Liver (tissue), 9 donors: ENCODE measurements around the gene SCRG1. TPM values are rescaled to one million over a fixed set of nuclear protein-coding genes. Genes with fewer than 3 reads are reported as not detected.

Source experiments
- DNase-seq: peaks from one replicate; pipeline ENCODE4 v3.0.0-alpha.2; 2017; ENCODE audit warnings: low spot score
- H3K27ac ChIP-seq, 2 donors: one replicate each; pipeline ENCODE4 v1.7.0; 2013; ENCODE audit warnings: inconsistent platforms in 2 of 2, low read length in 2 of 2, control low read depth in 1 of 2, low read depth in 1 of 2, mild to moderate bottlenecking in 1 of 2
- H3K27me3 ChIP-seq, 4 donors: one replicate each; pipeline versions ENCODE4 v1.6.1 to v1.7.0; 2013; ENCODE audit warnings: low read length in 3 of 4, inconsistent platforms in 1 of 4, mild to moderate bottlenecking in 1 of 4, moderate library complexity in 1 of 4; ENCODE audit not compliant: control insufficient read depth in 4 of 4, insufficient read depth in 4 of 4
- H3K36me3 ChIP-seq, 4 donors: one replicate each; pipeline versions ENCODE4 v1.6.1 to v1.7.0; 2013; ENCODE audit warnings: low read length in 3 of 4, mild to moderate bottlenecking in 3 of 4, low read depth in 1 of 4, moderate library complexity in 1 of 4; ENCODE audit not compliant: control insufficient read depth in 4 of 4, insufficient read depth in 3 of 4
- H3K4me1 ChIP-seq, 4 donors: one replicate each; pipeline versions ENCODE4 v1.6.1 to v1.7.0; 2013; ENCODE audit warnings: low read length in 3 of 4, mild to moderate bottlenecking in 3 of 4, moderate library complexity in 1 of 4; ENCODE audit not compliant: control insufficient read depth in 4 of 4, insufficient read depth in 4 of 4
- H3K4me3 ChIP-seq, 3 donors: one replicate each; pipeline versions ENCODE4 v1.6.1 to v1.7.0; 2013; ENCODE audit warnings: low read length in 3 of 3, control low read depth in 1 of 3, low read depth in 1 of 3, mild to moderate bottlenecking in 1 of 3
- H3K9ac ChIP-seq, 2 donors: one replicate each; pipeline ENCODE4 v1.7.0; 2013; ENCODE audit warnings: low read length in 2 of 2, mild to moderate bottlenecking in 2 of 2, moderate library complexity in 2 of 2, control low read depth in 1 of 2, low read depth in 1 of 2
- H3K9me3 ChIP-seq, 4 donors: one replicate each; pipeline versions ENCODE4 v1.6.1 to v1.7.0; 2013; ENCODE audit warnings: low read length in 3 of 4; ENCODE audit not compliant: control insufficient read depth in 4 of 4
- ATF3 ChIP-seq: IDR thresholded peaks from 2 replicates; pipeline ENCODE4 v1.6.1; 2016; ENCODE audit warnings: antibody characterized with exemption
- CTCF ChIP-seq: fragments of 150-350 bp; IDR thresholded peaks from 2 replicates; pipeline ENCODE4 v1.5.1; 2017; ENCODE audit warnings: improper control_type of control experiment, low read depth, low read length; ENCODE audit not compliant: missing input control
- EGR1 ChIP-seq, 2 donors: IDR thresholded peaks; 2 replicates each; pipeline ENCODE4 v1.6.1; 2016 to 2018; ENCODE audit warnings: antibody characterized with exemption in 2 of 2, low read depth in 2 of 2
- FOXA1 ChIP-seq: IDR thresholded peaks from 2 replicates; pipeline ENCODE4 v1.6.1; 2016; ENCODE audit warnings: antibody characterized with exemption
- FOXA2 ChIP-seq: IDR thresholded peaks from 2 replicates; pipeline ENCODE4 v1.6.1; 2016; ENCODE audit warnings: antibody characterized with exemption
- GABPA ChIP-seq, 2 donors: IDR thresholded peaks in 1 of 2; conservative IDR thresholded peaks in 1 of 2; 2 replicates each; pipeline ENCODE4 v1.6.1; 2016; ENCODE audit warnings: antibody characterized with exemption in 2 of 2, mild to moderate bottlenecking in 1 of 2, moderate library complexity in 1 of 2
- HNF4A ChIP-seq, 2 donors: conservative IDR thresholded peaks; 2 replicates each; pipeline ENCODE4 v1.6.1; 2016; ENCODE audit warnings: antibody characterized with exemption in 2 of 2, mild to moderate bottlenecking in 2 of 2
- HNF4G ChIP-seq: IDR thresholded peaks from 2 replicates; pipeline ENCODE4 v1.6.1; 2016; ENCODE audit warnings: antibody characterized with exemption
- JUND ChIP-seq, 2 donors: IDR thresholded peaks; 2 replicates each; pipeline ENCODE4 v1.6.1; 2016; ENCODE audit warnings: antibody characterized with exemption in 2 of 2
- RAD21 ChIP-seq, 2 donors: IDR thresholded peaks; 2 replicates each; pipeline ENCODE4 v1.6.1; 2016; ENCODE audit warnings: antibody characterized with exemption in 2 of 2, mild to moderate bottlenecking in 2 of 2
- RXRA ChIP-seq, 2 donors: IDR thresholded peaks; 2 replicates each; pipeline ENCODE4 v1.6.1; 2017 to 2018; ENCODE audit warnings: antibody characterized with exemption in 2 of 2, mild to moderate bottlenecking in 1 of 2
- SP1 ChIP-seq: IDR thresholded peaks from 2 replicates; pipeline ENCODE4 v1.6.1; 2018; ENCODE audit warnings: antibody characterized with exemption, mild to moderate bottlenecking
- TAF1 ChIP-seq: conservative IDR thresholded peaks from 2 replicates; pipeline ENCODE4 v1.6.1; 2016; ENCODE audit warnings: antibody characterized with exemption, mild to moderate bottlenecking
- YY1 ChIP-seq: IDR thresholded peaks from 2 replicates; pipeline ENCODE4 v1.6.1; 2016; ENCODE audit warnings: antibody characterized with exemption, mild to moderate bottlenecking
- ZBTB33 ChIP-seq: IDR thresholded peaks from 2 replicates; pipeline ENCODE4 v1.6.1; 2016; ENCODE audit warnings: antibody characterized with exemption
- WGBS: extraction: QIAGEN DNeasy Blood & Tissue Kit; methylation state at CpG from one replicate; pipeline ENCODE4 v1.1.7; 2013; 5-methylcytosine and 5-hydroxymethylcytosine counted together
- polyA plus RNA-seq, 2 donors: library from polyadenylated mRNA; stranded (reverse) in 1 of 2; unstranded in 1 of 2; fragments of 200-250 nt in 1 of 2; fragments of >200 nt in 1 of 2; fragmentation: Nextera tagmentation in 1 of 2; extraction: Ambion mirVana in 1 of 2; gene quantifications; one replicate each; pipeline versions ENCODE4 v1.2.1 to v1.2.3, GENCODE V29; 2013 to 2015
- total RNA-seq, 2 donors: library from RNA; depleted of rRNA; stranded (reverse); fragments of >200 nt; gene quantifications; one replicate each; pipeline ENCODE4 v1.2.3, GENCODE V29; 2014
- donor health status: healthy.
- donor health status: healthy.
- donor health status: healthy.
- donor health status: healthy.
- donor health status: healthy.

The SCRG1 gene
- total and polyA plus RNA-seq, 4 donors: under 0.01 to 0.46 (median 0.01) TPM; not detected in 1

- no peaks in the 10 kb centered on the region for H3K4me1 ChIP-seq
- no peak for TF ChIP-seq SP1
- TF ChIP-seq HNF4A (conservative IDR thresholded peaks at IDR 0.05): no peak
- TF ChIP-seq TAF1: no peak
- no peak for TF ChIP-seq GABPA (IDR thresholded peaks at IDR 0.05 in 1 of 2, conservative IDR thresholded peaks at IDR 0.05 in 1 of 2)
- TF ChIP-seq EGR1 (IDR thresholded peaks at IDR 0.05; ENCODE audit: low read depth in 2 of 2): no peak
- no peak for TF ChIP-seq FOXA2
- TF ChIP-seq ATF3: no peak
- no peak for TF ChIP-seq ZBTB33
- no peak for TF ChIP-seq HNF4G
- no peak for TF ChIP-seq YY1
- no peak overlapping the region for H3K4me3 ChIP-seq
- H3K27me3 ChIP-seq: no peaks in the 10 kb centered on the region
- WGBS: 98% methylated on average over 4 of the region's 4 CpGs
- H3K27ac ChIP-seq: no peak overlapping the region
- no peak overlapping the region for H3K9ac ChIP-seq
- H3K9me3 ChIP-seq: no peaks in the 10 kb centered on the region
- DNase-seq: no peak
- no peaks in the 10 kb centered on the region for H3K36me3 ChIP-seq
Measured at GRCh38 chr4:173382349-173382748, 16.6 kb downstream of the SCRG1 start.

- Histone ChIP-seq H3K36me3 (no peaks in the 10 kb centered on the region), H3K9me3 (no peaks in the 10 kb centered on the region), H3K4me3 (no peak overlapping the region), H3K4me1 (no peaks in the 10 kb centered on the region), H3K27me3 (no peaks in the 10 kb centered on the region), H3K27ac (no peak overlapping the region), H3K9ac (no peak overlapping the region)
- no peak for DNase-seq
- WGBS: 58% methylated on average over 1 of the region's 1 CpG
- TF ChIP-seq RAD21 (IDR thresholded peaks at IDR 0.05): no peak
- no peak for TF ChIP-seq TAF1
- TF ChIP-seq FOXA1: no peak
- TF ChIP-seq ATF3: no peak
- no peak for TF ChIP-seq GABPA (IDR thresholded peaks at IDR 0.05 in 1 of 2, conservative IDR thresholded peaks at IDR 0.05 in 1 of 2)
- no peak for TF ChIP-seq CTCF
- no peak for TF ChIP-seq JUND (IDR thresholded peaks at IDR 0.05)
- no peak for TF ChIP-seq SP1
- no peak for TF ChIP-seq HNF4G
- no peak for TF ChIP-seq ZBTB33
- TF ChIP-seq HNF4A (conservative IDR thresholded peaks at IDR 0.05): no peak
- TF ChIP-seq RXRA (IDR thresholded peaks at IDR 0.05): no peak
- TF ChIP-seq EGR1 (IDR thresholded peaks at IDR 0.05; ENCODE audit: low read depth in 2 of 2): no peak
Measured at GRCh38 chr4:173381610-173382009, 17.3 kb downstream of the SCRG1 start.
